ENCODE measurements around the gene APC.
"Not testable (repeated sequence)": the region's sequence is repeated elsewhere in the genome, so short reads cannot be mapped to it uniquely, and the experiment has no call there.

APC gene

GRCh38 chr5:112697833-112698232 lies 39.9 kb upstream of the APC start:
- Histone ChIP-seq H3K4me3 (ENCODE audit: low read length) (no peak overlapping the region), H3K4me1 (ENCODE audit: insufficient read depth, low read length) (no peaks in the 10 kb centered on the region), H3K27ac (ENCODE audit: low read depth, low read length) (no peak overlapping the region), H3K36me3 (ENCODE audit: insufficient read depth, low read length) (no peaks in the 10 kb centered on the region), H3K9me3 (ENCODE audit: insufficient read depth, low read depth, low read length) (no peaks in the 10 kb centered on the region), H3K9ac (ENCODE audit: low read depth, low read length) (no peak overlapping the region), H3K27me3 (ENCODE audit: insufficient read depth, low read length) (no peaks in the 10 kb centered on the region)
- WGBS: 88% methylated on average over 2 of the region's 2 CpGs

GRCh38 chr5:112703866-112704820 lies 33.5 kb upstream of the APC start:
- 88% methylated on average over 7 of the region's 7 CpGs for WGBS
- Histone ChIP-seq H3K4me3 (ENCODE audit: low read length) (no peak overlapping the region), H3K27ac (ENCODE audit: low read depth, low read length) (no peak overlapping the region), H3K9ac (ENCODE audit: low read depth, low read length) (no peak overlapping the region), H3K4me1 (ENCODE audit: insufficient read depth, low read length) (peaks cover 10% of the 10 kb centered on the region), H3K27me3 (ENCODE audit: insufficient read depth, low read length) (no peaks in the 10 kb centered on the region), H3K9me3 (ENCODE audit: insufficient read depth, low read depth, low read length) (no peaks in the 10 kb centered on the region), H3K36me3 (ENCODE audit: insufficient read depth, low read length) (no peaks in the 10 kb centered on the region)

GRCh38 chr5:112706446-112707016 lies 31.2 kb upstream of the APC start:
- H3K9ac ChIP-seq (ENCODE audit: low read depth, low read length): no peak overlapping the region
- no peak overlapping the region for H3K4me3 ChIP-seq (ENCODE audit: low read length)
- H3K27me3 ChIP-seq (ENCODE audit: insufficient read depth, low read length): no peaks in the 10 kb centered on the region
- peaks cover 12% of the 10 kb centered on the region for H3K4me1 ChIP-seq (ENCODE audit: insufficient read depth, low read length)
- no peak overlapping the region for H3K27ac ChIP-seq (ENCODE audit: low read depth, low read length)
- H3K9me3 ChIP-seq (ENCODE audit: insufficient read depth, low read depth, low read length): no peaks in the 10 kb centered on the region
- WGBS: 96% methylated on average over 3 of the region's 4 CpGs
- H3K36me3 ChIP-seq (ENCODE audit: insufficient read depth, low read length): no peaks in the 10 kb centered on the region

- Histone ChIP-seq H3K9me3 (ENCODE audit: insufficient read depth, low read depth, low read length) (no peaks in the 10 kb centered on the region), H3K4me3 (ENCODE audit: low read length) (peak overlapping the region; percentile 84), H3K27ac (ENCODE audit: low read depth, low read length) (peak overlapping the region; percentile 95), H3K27me3 (ENCODE audit: insufficient read depth, low read length) (no peaks in the 10 kb centered on the region), H3K4me1 (ENCODE audit: insufficient read depth, low read length) (peaks cover 12% of the 10 kb centered on the region), H3K9ac (ENCODE audit: low read depth, low read length) (peak overlapping the region; percentile 86), H3K36me3 (ENCODE audit: insufficient read depth, low read length) (no peaks in the 10 kb centered on the region)
- WGBS: 6% methylated on average over 61 of the region's 61 CpGs
Observed at GRCh38 chr5:112707187-112708102, 30.2 kb upstream of the APC start.

GRCh38 chr5:112708103-112708622 lies 29.5 kb upstream of the APC start:
- Histone ChIP-seq H3K9ac (ENCODE audit: low read depth, low read length) (peak overlapping the region; percentile 86), H3K36me3 (ENCODE audit: insufficient read depth, low read length) (no peaks in the 10 kb centered on the region), H3K27ac (ENCODE audit: low read depth, low read length) (peak overlapping the region; percentile 95), H3K4me1 (ENCODE audit: insufficient read depth, low read length) (peaks cover 12% of the 10 kb centered on the region), H3K4me3 (ENCODE audit: low read length) (peak overlapping the region; percentile 84), H3K27me3 (ENCODE audit: insufficient read depth, low read length) (no peaks in the 10 kb centered on the region), H3K9me3 (ENCODE audit: insufficient read depth, low read depth, low read length) (no peaks in the 10 kb centered on the region)
- WGBS: 3% methylated on average over 13 of the region's 13 CpGs

- Histone ChIP-seq H3K27ac (ENCODE audit: low read depth, low read length) (no peak overlapping the region), H3K9ac (ENCODE audit: low read depth, low read length) (no peak overlapping the region), H3K4me1 (ENCODE audit: insufficient read depth, low read length) (peaks cover 12% of the 10 kb centered on the region), H3K4me3 (ENCODE audit: low read length) (peak overlapping the region; percentile 84; the same call in 1 of the 2 replicates), H3K36me3 (ENCODE audit: insufficient read depth, low read length) (no peaks in the 10 kb centered on the region), H3K27me3 (ENCODE audit: insufficient read depth, low read length) (no peaks in the 10 kb centered on the region), H3K9me3 (ENCODE audit: insufficient read depth, low read depth, low read length) (no peaks in the 10 kb centered on the region)
- 89% methylated on average over 3 of the region's 3 CpGs for WGBS
Observed at GRCh38 chr5:112709416-112709815, 28.3 kb upstream of the APC start.

GRCh38 chr5:112710896-112711295 lies 26.8 kb upstream of the APC start:
- no peak overlapping the region for H3K4me3 ChIP-seq (ENCODE audit: low read length)
- H3K27me3 ChIP-seq (ENCODE audit: insufficient read depth, low read length): no peaks in the 10 kb centered on the region
- H3K27ac ChIP-seq (ENCODE audit: low read depth, low read length): no peak overlapping the region
- H3K36me3 ChIP-seq (ENCODE audit: insufficient read depth, low read length): no peaks in the 10 kb centered on the region
- H3K9me3 ChIP-seq (ENCODE audit: insufficient read depth, low read depth, low read length): no peaks in the 10 kb centered on the region
- WGBS: 93% methylated on average over 4 of the region's 4 CpGs
- peaks cover 12% of the 10 kb centered on the region for H3K4me1 ChIP-seq (ENCODE audit: insufficient read depth, low read length)
- no peak overlapping the region for H3K9ac ChIP-seq (ENCODE audit: low read depth, low read length)

GRCh38 chr5:112711436-112711835 lies 26.2 kb upstream of the APC start:
- H3K4me1 ChIP-seq (ENCODE audit: insufficient read depth, low read length): peaks cover 12% of the 10 kb centered on the region
- WGBS: 96% methylated on average over 3 of the region's 3 CpGs

GRCh38 chr5:112713206-112713605 lies 24.5 kb upstream of the APC start:
- no peak overlapping the region for H3K9ac ChIP-seq (ENCODE audit: low read depth, low read length)
- H3K9me3 ChIP-seq (ENCODE audit: insufficient read depth, low read depth, low read length): no peaks in the 10 kb centered on the region
- 94% methylated on average over 5 of the region's 5 CpGs for WGBS
- peaks cover 19% of the 10 kb centered on the region for H3K4me1 ChIP-seq (ENCODE audit: insufficient read depth, low read length)
- H3K36me3 ChIP-seq (ENCODE audit: insufficient read depth, low read length): no peaks in the 10 kb centered on the region
- H3K27me3 ChIP-seq (ENCODE audit: insufficient read depth, low read length): no peaks in the 10 kb centered on the region
- no peak overlapping the region for H3K4me3 ChIP-seq (ENCODE audit: low read length)
- no peak overlapping the region for H3K27ac ChIP-seq (ENCODE audit: low read depth, low read length)

More at GRCh38 chr5:112711436-112711835, 26.2 kb upstream of the APC start:
- H3K9ac ChIP-seq (ENCODE audit: low read depth, low read length): no peak overlapping the region
- no peak overlapping the region for H3K27ac ChIP-seq (ENCODE audit: low read depth, low read length)
- no peaks in the 10 kb centered on the region for H3K36me3 ChIP-seq (ENCODE audit: insufficient read depth, low read length)
- no peaks in the 10 kb centered on the region for H3K9me3 ChIP-seq (ENCODE audit: insufficient read depth, low read depth, low read length)
- no peaks in the 10 kb centered on the region for H3K27me3 ChIP-seq (ENCODE audit: insufficient read depth, low read length)
- H3K4me3 ChIP-seq (ENCODE audit: low read length): no peak overlapping the region

GRCh38 chr5:112716895-112717294 lies 20.8 kb upstream of the APC start:
- 93% methylated on average over 7 of the region's 7 CpGs for WGBS
- H3K36me3 ChIP-seq (ENCODE audit: insufficient read depth, low read length); H3K9me3 ChIP-seq (ENCODE audit: insufficient read depth, low read depth, low read length); H3K27ac ChIP-seq (ENCODE audit: low read depth, low read length); H3K9ac ChIP-seq (ENCODE audit: low read depth, low read length); H3K4me3 ChIP-seq (ENCODE audit: low read length); H3K27me3 ChIP-seq (ENCODE audit: insufficient read depth, low read length): not testable (repeated sequence)
- peaks cover 17% of the 10 kb centered on the region for H3K4me1 ChIP-seq (ENCODE audit: insufficient read depth, low read length)
